ENCODE measurements around the gene DAP.

DAP gene

DNA sequence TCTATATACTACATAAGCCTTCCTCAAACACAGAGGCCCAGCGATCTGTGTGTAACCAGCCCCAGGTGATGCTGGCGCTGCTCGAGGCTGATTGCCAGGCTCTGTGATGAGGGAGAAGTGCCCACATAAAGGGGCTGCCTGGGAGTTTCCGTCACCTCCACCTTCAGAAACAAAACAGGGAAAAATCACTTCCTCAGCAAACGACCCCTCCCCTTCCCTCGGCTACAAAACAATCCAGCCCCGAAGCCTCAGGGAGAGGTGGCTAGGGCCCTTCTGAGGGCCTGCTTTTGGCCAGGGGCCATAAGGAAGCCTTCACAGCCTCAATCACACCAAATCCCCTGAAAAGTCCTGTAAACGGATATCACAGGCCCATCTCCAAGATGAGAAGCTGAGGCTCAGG is 51.1 kb downstream of the DAP start:
- DNase-seq (ENCODE audit: low read depth): no peak

DNA sequence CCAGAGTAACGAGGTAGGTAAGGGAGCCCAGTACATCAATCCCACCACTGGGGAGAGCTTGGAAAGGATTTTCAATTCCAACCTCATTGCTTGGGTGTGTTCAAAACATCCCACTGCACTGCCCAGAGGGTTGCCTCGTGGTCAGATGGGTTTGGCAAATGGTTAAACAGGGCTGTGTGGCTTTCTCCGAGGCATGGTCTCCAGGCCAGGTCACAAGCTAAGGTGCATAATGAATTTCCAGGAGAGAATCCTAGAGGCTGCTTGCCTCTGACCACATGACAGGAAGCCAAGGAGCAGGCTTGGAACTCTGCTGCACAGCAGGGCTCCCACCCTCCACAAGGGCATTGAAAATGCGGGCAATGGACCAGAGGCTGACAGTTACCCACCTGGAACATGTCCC is 51.6 kb downstream of the DAP start:
- DNase-seq (ENCODE audit: low read depth): no peak

DNA sequence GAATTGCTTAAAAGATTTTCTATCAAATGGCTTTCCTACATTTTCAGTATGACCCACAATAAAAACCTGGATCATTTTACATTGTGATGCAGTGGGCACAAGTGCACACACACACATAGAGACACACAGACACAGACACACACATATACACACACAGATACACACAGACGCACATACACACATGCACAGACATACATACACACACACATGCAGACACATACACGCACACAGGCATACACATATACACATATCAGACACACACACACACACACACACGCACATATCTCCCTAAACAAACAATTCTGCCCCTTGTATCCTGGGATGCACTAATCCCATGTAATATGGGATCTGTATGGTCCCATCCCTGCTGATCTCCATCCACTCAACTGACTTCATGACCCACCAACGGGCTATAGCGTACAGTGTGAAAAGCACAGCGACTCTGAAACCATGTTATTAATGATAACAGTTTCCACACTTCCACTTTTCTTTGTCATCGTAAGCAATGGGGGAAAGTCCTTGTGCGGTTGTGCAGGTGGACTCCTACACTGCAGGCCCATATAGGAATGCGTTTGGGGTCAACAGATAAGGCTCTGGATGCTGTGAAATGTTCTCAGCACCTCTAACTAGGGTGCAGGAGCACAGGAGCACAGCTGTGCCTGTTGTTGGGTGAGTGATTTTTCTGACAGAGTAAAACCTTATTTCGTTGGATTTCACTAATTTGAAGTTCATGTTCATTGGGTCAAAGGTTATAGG is 52.7 kb downstream of the DAP start:
- no peak for DNase-seq (ENCODE audit: low read depth)

DNA sequence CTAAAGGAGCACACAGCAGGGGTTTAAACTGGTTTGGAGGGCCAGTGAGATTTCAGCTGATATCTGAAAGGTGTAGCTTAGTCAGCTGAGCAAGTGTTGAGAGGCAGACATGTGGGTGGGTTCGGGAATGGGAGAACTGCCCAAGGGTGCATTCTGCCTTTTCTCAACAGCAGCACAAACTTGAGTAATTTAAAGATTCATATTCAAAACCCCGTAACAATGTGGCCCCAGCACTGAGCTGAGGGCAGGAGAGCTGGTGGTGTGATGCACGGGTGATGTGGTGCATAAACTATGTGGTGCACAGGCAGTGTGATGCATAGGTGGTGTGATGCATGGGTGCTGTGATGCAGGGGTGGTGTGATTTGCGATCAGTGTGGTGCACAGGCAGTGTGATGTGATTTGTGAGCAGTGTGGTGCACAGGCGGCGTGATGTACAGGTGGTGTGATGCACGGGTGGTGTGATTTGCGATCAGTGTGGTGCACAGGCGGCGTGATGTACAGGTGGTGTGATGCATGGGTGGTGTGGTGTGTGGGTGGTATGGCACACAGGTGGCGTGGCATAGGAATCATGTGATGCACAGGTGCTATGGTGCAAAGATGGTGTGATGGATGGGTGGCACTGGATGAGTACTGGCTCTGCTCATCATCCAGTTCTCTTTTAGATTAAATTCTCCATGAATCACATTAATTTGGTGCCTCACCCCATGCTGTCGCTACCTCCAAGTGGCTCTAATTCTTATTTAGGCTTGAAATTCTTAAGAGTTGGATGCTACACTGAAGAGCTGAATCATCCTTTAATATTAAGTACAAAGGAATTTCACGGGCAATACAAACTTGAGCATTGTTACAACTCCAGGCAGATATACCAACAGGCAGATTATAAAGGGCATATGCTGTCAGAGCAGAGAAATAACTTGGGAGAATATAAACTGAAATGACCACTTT is 53.6 kb downstream of the DAP start:
- no peak for DNase-seq (ENCODE audit: low read depth)

DNA sequence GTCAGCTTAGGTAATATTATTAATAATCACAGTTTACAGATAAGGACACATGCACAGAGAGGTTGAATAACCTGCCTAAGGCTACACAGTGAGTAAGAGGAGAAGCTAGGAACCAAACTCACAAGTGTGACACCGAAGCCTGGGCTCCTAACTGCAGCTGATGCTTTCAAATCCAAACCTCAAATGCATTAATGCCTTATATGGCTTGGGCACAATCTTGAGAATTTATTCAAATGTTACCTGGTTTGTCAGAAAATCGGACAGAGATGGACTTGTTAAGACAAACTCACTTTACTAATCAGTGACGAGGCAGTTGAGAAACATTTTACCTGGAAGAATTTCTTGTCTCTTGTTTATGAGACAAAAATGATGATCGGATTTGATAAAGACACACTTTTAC is 54.7 kb downstream of the DAP start:
- no peak for DNase-seq (ENCODE audit: low read depth)

DNA sequence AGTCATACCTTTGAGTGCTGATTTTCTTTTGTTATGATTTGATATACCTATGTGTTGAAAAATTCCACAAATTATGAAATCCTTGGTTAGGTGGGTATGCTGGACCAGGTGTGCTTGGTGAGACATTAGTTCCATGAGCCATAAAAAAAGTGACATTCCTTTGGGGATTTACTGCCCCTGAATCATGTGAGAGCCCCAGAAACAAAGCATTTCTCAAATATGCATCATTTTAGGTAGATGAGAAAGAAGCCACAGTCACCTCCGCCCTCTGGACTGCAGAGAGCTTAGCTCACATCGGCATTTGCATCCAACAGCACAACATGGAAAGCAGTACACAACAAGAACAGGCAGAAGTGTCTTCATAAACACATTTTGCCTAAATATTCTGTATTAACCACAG is 55.3 kb downstream of the DAP start:
- DNase-seq (ENCODE audit: low read depth): no peak

DNA sequence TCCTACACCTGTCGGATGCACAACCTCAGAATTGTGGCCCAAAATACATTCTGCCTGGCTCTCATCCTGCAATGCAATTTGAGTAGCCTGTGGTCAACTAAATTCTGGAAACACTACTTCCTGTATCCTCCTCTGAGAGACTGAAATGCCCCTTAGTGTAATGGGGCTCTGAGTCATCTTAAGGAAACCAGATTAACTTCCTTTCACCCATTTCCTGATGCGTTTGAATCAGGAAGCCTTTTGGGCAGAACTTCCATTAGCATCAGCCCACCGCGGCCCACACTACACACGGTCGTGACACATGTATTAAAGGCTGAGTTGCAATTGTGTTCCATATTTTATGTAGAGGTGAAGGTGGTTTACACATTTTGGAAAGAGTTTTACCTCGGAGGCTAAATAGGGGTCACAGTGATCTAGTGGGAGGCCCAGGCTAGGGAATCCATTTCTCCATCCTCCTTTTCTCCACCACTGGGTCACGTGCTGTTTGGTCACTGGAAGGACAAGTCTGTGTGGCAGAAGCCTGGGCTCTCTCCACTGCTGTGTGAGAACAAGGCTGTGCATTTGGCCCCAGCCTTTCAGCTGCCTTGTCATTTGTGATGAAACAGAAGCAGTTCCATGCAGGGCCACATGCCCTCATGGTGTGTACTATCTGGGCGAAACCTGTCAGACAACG is 55.9 kb downstream of the DAP start:
- DNase-seq (ENCODE audit: low read depth): no peak

DNA sequence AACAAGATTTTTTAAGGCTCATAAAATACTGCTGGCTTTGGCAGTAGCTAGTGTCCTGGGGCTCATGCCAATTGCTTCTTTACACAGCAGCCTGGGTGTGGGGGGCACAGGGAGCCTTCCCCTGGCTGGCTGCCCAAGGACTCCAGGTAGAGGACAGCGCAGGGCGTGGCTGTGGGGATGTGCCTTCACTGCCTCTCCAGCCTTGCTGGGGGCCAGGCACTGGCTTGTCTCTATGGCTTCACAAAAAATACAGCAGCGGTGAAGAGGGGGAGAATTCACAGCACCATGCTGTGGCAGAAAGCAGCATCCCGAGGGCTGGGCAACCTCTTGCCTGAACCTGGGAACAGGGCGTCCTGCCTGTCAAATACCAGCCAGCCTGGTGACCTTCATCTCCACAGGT is 57.4 kb downstream of the DAP start:
- no peak for DNase-seq (ENCODE audit: low read depth)

DNA sequence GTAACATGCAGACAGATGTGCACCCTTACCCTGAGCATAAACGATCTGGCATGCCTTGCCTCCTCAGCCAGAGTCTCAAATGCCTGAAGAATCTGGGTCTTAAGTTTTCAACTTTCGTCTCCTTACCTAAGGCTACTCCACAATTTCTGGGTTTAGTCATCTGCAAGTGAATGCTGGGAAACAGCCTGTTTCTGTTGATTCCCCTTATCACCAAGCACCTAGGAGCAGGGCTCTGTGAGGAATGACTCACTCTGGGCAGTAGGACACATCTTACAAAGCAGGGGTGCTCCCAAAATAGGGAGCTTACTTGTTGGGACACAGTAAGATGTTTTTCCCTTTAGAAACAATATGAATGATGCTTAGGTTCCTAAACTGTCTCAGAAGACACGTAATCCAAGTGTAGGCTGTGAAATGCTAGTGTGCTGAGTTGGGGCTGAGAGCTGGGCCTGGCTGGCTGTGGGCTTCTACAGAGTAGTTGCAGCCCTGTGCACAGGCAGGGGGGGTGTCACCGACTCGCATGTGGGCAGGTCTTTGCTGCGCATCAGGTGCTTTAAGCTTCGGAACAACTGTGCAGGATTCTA is 58.0 kb downstream of the DAP start:
- DNase-seq (ENCODE audit: low read depth): no peak

DNA sequence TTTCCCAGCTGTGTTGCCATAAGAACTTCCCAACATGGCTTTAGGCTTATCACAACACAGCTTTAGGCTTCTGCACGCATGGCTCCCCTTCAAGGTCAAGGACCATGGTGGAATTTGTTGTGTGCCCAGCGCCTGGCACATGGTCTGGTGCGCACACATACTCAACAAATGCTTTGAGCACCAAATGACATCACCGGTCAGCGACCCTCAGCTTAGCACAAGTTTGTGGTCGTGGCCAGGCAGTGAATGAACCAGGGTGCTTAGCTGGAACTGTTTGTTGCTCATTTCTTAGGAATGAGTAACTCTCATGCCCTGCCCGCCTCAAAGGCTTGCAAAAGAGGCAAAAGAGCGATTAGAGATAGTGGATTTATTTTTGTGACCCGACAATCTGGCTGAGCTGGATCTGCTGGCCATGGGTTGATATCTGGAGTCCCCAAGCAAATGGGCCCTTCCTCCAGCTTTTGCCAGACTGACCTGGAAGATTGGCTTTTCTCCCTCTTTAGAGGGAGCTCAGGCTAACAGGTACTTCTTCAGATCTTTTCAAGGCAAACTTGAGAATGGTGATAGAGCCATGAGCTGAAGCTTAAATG is 58.9 kb downstream of the DAP start:
- no peak for DNase-seq (ENCODE audit: low read depth)

DNA sequence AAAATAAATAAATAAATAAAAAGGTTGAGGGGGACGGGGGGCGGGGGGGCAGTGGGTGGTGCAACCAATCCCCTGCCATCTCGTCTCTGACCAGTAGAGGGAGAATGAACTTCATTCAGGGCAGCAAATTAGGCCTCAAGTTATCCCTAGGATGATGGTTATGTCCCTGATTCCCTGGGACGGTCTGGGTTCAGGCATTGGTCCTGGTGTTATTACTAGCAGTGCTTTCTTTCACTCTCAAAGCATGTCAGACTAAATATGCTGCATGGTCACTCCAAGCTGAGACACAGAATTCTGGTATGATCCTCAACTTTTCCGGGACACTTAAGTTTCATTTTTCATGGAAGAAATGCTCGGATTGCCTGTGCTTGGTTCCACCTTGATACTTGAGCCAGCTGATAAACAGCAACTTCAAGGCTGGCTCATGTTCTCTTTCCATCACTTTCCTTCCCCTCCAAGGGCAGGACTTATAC is 59.4 kb downstream of the DAP start:
- no peak for DNase-seq (ENCODE audit: low read depth)

DNA sequence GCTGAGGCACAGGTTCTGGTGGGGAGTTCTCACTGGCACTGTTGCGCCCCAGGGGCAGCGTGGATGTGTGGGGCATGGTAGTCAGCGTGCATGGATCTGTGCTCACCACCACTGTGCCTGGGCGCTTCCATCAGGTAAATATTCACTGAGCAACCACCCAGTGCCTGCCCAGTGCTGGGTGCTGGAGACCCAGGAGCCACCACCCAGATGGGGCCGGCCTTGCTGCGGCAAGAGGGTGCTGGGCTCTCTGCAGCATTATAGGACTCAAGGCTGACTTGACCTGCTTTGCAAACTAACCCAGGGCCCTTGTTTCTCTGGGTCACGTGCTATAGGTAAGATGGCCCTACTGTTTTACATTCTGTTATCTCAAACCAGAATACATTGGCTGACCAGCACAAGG is 60.5 kb downstream of the DAP start:
- DNase-seq (ENCODE audit: low read depth): no peak

DNA sequence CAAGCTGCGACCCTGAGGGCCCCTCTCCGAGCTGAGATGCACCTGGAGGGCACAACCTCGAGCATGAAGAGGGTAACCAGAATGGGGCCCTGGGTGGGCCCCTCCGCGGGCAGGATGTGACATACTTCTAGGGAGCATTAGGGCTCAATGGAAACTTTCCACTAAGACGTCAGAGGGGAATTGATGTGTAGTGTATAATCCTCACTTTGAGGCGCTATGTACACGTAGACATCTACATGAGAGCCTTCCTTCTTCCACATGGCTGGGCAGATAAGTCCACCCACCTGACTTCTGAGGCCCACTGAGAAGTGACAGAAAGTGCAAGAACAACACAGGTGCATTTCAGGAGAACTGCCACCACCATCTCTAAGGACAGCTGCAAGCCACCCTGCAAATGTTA is 61.0 kb downstream of the DAP start:
- DNase-seq (ENCODE audit: low read depth): no peak

DNA sequence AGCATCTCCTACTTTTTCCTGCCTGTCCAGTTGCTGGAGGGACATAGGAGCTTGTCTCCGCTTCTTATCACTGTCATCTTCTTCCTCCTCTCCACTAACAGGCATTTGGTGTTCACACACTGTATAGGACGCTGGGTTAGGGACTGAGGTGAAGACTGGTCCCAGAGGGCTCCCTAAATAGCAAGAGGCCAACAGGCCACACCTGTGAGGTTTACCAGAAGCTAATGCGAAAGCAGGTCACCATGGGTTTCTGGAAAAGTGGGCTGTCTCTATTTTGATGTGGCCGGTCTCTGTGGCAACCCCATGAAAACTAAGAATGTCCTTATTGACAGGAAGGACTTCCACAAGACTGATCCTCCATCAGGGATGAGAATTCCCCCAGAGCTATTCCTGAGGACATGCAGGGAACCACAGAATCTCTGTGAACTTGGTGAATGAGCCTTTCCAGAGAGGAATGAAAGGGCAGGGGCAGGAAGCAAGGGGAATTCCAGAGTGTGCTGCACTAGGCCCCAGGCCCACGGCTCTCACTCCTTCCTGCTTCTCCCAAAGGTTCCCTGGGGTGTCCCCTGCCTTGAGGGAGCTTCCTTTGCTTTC is 61.7 kb downstream of the DAP start:
- no peak for DNase-seq (ENCODE audit: low read depth)

DNA sequence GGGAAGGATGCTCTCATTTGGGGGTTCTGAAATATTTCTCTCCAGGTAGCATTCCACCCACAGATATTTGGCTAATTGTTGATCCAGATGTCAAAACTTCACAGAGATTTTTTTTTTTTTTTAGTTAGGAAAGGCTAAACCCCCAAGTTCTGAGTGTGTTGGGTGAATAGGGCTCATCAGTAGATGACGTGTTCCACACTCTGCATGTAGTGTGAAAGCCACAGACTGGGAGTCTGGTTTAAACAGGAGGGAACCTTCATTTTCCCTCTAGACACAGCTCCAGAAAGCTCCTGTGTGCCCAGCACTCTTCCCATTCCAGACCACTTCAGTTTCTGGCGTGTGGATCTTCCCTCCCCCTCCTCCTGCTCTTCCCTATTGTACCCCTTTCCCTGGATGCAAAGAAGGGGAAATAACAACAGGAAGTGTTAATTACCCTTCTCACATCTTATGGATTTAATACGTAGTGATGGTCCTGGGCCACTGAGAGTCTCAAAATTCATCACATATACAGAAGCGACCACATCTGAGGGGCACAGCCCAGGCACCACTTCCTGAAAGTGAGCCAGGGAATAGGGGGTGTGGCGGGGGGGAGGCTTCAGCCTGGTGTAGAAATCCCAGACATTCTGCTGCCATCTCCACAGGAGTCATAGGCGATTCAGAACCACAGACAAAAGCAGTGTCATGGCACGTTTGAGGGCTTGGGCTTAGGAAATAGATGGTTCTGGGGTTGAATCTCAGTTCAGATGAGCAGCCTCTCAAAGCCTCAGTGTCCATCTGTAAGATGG is 65.1 kb downstream of the DAP start:
- no peak for DNase-seq (ENCODE audit: low read depth)

DNA sequence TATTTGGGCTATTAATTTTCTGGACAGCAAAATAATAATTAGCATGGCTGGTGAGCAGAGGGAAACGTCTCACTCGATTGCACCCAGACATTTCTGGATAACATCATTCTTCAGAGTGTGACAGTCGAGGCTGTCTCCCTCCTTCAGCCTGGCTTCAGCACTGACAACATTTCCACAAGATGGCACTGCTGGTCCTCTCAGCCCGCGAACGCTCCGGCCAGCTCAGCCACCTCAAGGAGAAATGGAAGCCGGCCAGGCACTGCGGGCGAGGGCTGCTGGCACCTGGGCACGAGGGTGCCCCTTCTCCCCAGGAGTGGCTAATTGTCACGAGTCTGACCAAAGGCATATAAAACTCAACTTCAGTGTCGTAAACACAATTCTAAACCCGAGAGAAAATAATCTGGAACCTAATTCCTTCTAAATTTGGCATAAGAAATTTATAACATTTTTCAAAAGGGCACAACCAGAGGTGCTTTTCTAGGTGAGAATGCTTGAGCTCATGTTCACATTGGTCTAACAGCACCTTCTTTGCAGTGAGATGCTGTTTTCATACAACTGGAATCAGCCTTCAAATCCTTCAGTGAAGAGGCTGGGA is 65.9 kb downstream of the DAP start:
- DNase-seq (ENCODE audit: low read depth): no peak

DNA sequence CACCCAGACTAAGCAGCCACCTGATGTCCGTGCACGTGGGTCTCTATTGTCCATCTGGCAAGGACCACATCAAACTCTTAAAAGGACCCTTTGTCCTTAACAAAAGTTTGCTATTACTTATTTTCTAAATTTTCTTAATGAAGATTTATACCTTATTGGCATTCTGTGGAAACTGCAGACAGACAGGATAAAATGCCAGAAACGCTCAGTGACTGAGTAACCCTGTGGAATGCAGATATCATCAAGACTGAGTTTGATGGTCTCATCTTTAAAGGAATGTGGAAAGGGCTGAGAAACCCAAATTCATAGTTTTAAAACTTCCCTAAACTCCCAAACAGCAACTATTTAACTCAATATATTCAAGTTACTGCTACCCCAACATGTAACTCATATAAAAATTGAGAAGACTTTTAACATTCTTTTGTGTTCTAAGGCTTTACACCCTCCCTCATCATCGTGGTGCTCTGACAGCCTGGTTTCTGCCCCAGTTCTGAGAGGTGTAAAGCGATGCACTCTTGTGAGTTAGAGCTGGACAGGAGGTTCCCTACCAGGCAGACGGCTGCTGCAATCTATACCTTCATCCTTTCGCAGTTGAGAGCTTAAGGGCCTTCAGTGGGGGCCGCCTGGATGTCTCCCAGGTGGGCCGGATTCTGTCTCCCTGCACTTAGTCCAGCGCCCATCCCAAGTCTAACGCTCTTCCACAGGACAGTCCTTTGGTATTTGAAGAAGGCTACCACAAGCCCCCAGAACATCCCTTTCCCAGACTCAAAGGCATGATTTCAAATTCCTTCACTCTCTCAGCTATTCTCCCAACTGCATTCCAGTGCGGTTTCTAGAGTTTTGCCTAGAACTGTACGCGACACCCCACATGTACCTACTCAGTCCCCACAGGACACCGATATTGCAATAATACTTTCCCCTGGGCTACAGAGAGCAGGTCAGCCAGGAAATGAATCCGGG is 68.9 kb downstream of the DAP start:
- no peak for DNase-seq (ENCODE audit: low read depth)

DNA sequence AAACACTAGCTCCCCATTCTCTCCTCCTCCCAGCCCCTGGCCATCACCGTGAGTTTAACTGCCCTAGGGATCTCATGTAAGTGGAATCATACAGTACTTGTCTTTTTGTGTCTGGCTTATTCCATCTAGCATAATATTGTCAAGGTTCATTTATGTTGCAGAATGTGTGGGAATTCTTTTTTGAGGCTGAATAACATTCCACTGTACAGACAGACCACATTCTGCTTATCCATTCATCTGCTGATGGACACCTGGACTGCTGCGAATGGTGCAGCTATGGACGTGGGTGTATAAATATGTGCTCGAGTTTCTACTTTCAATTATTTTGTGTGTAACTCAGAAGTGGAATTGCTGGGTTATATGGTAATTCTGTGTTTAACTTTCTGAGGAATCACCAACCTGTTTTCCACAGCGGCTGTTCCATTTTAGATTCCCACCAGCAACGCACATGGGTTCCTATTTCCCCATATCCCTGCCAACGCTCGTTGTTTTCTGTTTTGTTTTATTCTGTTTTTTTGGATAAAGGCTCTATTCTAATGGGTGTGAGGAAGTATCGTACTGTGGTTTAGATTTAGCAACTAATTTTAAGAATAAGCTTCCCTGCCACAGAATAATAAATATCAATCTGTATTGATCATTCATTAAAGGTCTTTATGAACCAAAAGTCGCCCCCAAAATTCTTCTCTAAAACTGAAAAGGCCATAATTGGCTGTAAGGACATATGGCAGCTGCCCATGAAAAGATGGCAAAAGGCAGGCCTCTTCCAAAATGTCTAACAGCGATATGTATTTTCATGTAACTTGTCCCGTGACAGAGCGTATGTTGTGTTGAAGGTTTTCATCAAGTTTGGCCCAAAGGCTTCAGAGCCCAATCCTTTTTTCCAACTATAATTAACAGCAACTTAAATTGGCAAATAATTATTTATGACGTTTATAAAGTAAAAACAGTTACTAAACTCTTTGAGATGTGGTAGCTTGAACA is 70.3 kb downstream of the DAP start:
- no peak for DNase-seq (ENCODE audit: low read depth)

All from activated T-helper 9 cell treated with anti-CD3 and anti-CD28 coated beads, Interleukin-2, amount 50 U/mL, for 16 hours (primary cell).